ENCODE measurements around the gene SHC2. TPM values are rescaled to one million over a fixed set of nuclear protein-coding genes. Genes with fewer than 3 reads are reported as not detected.
A peak's percentile ranks its signal among the peaks of the same experiment; 100 is the strongest.

Gene SHC2
- total and polyA plus RNA-seq, 2 donors from 2014 or later, result 10.7 to 24.4 TPM

DNA sequence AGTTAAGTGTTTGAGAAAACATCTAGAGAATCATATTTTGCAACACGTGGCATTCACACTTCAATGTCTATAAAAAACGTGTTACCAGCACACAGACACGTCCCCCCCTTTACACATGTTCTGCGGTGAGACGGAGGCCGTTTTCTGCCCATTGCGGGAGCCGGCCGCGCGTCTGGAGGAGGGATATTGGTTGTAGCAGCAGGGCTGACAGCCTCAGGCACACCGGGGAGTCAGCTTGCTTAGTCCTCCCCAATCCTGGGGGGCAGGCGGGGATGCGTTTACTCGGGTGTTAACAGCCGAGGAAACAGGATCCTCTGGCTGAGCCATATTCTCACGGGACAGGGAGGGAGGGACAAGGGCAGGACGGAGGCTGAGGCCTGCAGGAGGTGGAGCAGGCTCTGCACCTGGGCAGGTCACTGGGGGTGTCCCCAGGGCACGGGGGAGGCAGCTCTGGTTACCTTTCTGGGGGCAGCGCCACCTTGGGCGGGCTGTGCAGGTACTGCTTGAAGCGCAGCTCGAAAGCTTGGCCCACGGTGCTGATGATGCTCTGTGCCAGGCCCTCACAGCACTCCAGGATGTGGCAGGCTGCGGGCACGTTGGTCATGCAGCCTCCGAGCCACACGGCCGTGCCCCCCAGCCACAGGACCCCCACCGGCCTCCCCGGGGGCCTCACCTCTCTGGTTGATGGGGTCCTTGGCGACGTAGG, 25.0 kb downstream of the SHC2 start:
- Histone ChIP-seq H3K27me3 (ENCODE audit: control insufficient read depth, insufficient read depth, low read length) (peaks cover 2% of the 10 kb centered on the region), H3K27ac (ENCODE audit: low read depth in 2 of 2, low read length in 2 of 2) (no peak overlapping the region), H3K4me1 (ENCODE audit: control insufficient read depth in 2 of 3, insufficient read depth in 2 of 3, low read depth in 1 of 3, low read length in 3 of 3) (no peaks in the 10 kb centered on the region), H3K9me3 (ENCODE audit: control insufficient read depth in 2 of 3, insufficient read depth in 1 of 3, low read length in 3 of 3) (no peaks in the 10 kb centered on the region), H3K4me3 (ENCODE audit: low read length in 3 of 3) (no peak overlapping the region), H3K36me3 (ENCODE audit: control insufficient read depth in 2 of 3, insufficient read depth in 3 of 3, low read length in 3 of 3) (peaks cover 0 to 3% (median 0%) of the 10 kb centered on the region in 3 donors), H3K9ac (ENCODE audit: low read length in 3 of 3) (no peak overlapping the region)
- peak in 4 of 5 donors; percentile 52 to 73 (median 64) for DNase-seq
- intact Hi-C loops (cut with DNase I), result no loop called here
- FAIRE-seq, result no peak
- TF ChIP-seq, protein P1, sequence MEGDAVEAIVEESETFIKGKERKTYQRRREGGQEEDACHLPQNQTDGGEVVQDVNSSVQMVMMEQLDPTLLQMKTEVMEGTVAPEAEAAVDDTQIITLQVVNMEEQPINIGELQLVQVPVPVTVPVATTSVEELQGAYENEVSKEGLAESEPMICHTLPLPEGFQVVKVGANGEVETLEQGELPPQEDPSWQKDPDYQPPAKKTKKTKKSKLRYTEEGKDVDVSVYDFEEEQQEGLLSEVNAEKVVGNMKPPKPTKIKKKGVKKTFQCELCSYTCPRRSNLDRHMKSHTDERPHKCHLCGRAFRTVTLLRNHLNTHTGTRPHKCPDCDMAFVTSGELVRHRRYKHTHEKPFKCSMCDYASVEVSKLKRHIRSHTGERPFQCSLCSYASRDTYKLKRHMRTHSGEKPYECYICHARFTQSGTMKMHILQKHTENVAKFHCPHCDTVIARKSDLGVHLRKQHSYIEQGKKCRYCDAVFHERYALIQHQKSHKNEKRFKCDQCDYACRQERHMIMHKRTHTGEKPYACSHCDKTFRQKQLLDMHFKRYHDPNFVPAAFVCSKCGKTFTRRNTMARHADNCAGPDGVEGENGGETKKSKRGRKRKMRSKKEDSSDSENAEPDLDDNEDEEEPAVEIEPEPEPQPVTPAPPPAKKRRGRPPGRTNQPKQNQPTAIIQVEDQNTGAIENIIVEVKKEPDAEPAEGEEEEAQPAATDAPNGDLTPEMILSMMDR (IDR thresholded peaks at IDR 0.05; ENCODE audit: borderline replicate concordance, extremely low read depth, insufficient read depth), result no peak

DNA sequence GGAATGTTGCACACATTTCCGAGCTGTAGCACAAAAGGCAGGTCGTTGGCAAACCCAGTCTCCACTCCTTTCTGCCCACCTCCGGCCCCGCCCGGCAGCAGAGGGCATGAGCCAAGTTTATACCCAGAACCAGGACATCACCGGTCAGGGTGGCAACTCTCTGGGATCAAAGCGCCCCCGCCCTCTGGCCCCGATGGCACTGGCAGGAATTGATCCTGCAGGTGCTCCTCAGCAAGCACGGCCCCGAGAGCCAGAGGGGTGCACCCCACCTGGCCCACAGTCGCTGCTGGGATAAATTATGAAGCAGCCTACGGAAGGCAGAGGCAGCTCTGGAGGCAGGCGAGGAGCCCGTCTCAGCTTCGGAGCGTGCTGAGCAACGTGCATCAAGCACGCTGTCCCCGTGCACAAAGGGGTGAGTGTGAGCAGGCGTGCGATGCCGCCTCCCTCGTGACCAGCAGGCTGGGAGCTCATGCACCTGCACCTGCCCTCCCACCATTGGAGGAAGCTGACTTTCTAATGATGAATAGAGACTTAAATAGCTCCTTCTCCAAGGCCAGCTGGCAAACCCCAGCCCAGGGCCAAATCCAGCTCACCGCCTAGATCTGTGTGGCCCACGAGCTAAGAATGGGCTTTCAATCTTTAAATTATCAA, 25.7 kb downstream of the SHC2 start:
- FAIRE-seq, result no peak
- intact Hi-C loops (cut with DNase I), result no loop called here
- no peak overlapping the region for H3K4me3 ChIP-seq (ENCODE audit: low read length in 3 of 3)
- H3K9ac ChIP-seq (ENCODE audit: low read length in 3 of 3), result no peak overlapping the region
- DNase-seq, result peak in 2 of 5 donors; percentile 39 to 67
- no peaks in the 10 kb centered on the region for H3K4me1 ChIP-seq (ENCODE audit: control insufficient read depth in 2 of 3, insufficient read depth in 2 of 3, low read depth in 1 of 3, low read length in 3 of 3)
- peaks cover 2% of the 10 kb centered on the region for H3K27me3 ChIP-seq (ENCODE audit: control insufficient read depth, insufficient read depth, low read length)
- no peaks in the 10 kb centered on the region for H3K9me3 ChIP-seq (ENCODE audit: control insufficient read depth in 2 of 3, insufficient read depth in 1 of 3, low read length in 3 of 3)
- peaks cover 0 to 4% (median 0%) of the 10 kb centered on the region in 3 donors for H3K36me3 ChIP-seq (ENCODE audit: control insufficient read depth in 2 of 3, insufficient read depth in 3 of 3, low read length in 3 of 3)
- TF ChIP-seq, protein P1 (IDR thresholded peaks at IDR 0.05; ENCODE audit: borderline replicate concordance, extremely low read depth, insufficient read depth), result no peak
- H3K27ac ChIP-seq (ENCODE audit: low read depth in 2 of 2, low read length in 2 of 2), result no peak overlapping the region

DNA sequence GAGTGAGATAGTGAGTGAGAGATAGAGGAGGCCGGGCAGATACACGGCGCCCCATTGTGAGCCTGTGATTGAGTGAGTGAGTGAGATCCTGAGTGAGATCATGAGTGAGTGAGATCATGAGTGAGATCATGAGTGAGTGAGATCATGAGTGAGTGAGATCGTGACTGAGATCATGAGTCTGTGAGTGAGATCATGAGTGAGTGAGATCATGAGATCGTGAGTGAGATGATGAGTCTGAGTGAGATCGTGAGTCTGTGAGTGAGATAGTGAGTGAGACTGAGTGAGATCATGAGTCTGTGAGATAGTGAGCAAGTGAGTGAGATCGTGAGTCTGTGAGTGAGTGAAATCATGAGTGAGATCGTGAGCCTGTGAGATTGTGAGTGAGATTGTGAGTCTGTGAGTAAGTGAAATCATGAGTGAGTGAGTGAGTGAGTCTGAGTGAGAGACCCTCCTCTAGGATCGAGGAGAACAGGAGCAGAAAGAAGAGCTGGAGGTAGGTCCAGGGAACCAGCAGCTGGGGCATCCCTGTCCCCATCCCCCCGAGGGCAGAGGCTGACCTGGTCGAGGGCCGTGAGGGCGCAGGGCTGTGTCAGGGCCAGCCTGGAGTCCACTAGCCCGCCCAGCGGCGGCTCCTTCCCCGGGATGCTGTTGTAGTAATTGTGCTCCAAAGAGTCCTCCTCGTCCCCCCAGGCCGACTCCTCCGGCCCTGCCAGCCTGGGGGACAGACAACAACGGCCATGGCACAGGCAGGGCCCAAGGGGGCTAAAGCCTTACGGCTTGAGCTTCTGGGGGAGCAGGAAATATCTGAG, 26.5 kb downstream of the SHC2 start:
- Histone ChIP-seq H3K9me3 (ENCODE audit: control insufficient read depth in 2 of 3, insufficient read depth in 1 of 3, low read length in 3 of 3) (no peaks in the 10 kb centered on the region), H3K27me3 (ENCODE audit: control insufficient read depth, insufficient read depth, low read length) (peaks cover 2% of the 10 kb centered on the region), H3K4me3 (ENCODE audit: low read length in 3 of 3) (no peak overlapping the region), H3K9ac (ENCODE audit: low read length in 3 of 3) (no peak overlapping the region), H3K4me1 (ENCODE audit: control insufficient read depth in 2 of 3, insufficient read depth in 2 of 3, low read depth in 1 of 3, low read length in 3 of 3) (no peaks in the 10 kb centered on the region), H3K36me3 (ENCODE audit: control insufficient read depth in 2 of 3, insufficient read depth in 3 of 3, low read length in 3 of 3) (peaks cover 0 to 8% (median 0%) of the 10 kb centered on the region in 3 donors), H3K27ac (ENCODE audit: low read depth in 2 of 2, low read length in 2 of 2) (no peak overlapping the region)
- TF ChIP-seq, protein P1 (IDR thresholded peaks at IDR 0.05; ENCODE audit: borderline replicate concordance, extremely low read depth, insufficient read depth), result no peak
- intact Hi-C loops (cut with DNase I), result no loop called here
- DNase-seq (no peak), FAIRE-seq (no peak)

All from kidney (tissue), 14 donors.